Astrocyte of the cerebellum (primary cell): ENCODE measurements around the gene NDUFS7.
A peak's percentile ranks its signal among the peaks of the same experiment; 100 is the strongest.

Experiments
- DNase-seq: peaks from one replicate; pipeline ENCODE4 v3.0.0-alpha.2; 2011; ENCODE audit warnings: low read depth
- H3K4me3 ChIP-seq: 2 replicates; pipeline ENCODE4 v1.5.1; 2011; ENCODE audit warnings: mild to moderate bottlenecking, low read depth, low read length, moderate library complexity
- in situ Hi-C: cut with HindIII; loops from 2 replicates; pipeline ENCODE4 v1.10.0; 2017; ENCODE audit warnings: low sequenced_read_pairs
- TF ChIP-seq, protein P1 (sequence below): IDR thresholded peaks from 2 replicates; pipeline ENCODE4 v1.5.1; 2012; ENCODE audit warnings: low read length, low read depth, moderate library complexity, mild to moderate bottlenecking; ENCODE audit errors: missing control alignments

Gene NDUFS7

DNA sequence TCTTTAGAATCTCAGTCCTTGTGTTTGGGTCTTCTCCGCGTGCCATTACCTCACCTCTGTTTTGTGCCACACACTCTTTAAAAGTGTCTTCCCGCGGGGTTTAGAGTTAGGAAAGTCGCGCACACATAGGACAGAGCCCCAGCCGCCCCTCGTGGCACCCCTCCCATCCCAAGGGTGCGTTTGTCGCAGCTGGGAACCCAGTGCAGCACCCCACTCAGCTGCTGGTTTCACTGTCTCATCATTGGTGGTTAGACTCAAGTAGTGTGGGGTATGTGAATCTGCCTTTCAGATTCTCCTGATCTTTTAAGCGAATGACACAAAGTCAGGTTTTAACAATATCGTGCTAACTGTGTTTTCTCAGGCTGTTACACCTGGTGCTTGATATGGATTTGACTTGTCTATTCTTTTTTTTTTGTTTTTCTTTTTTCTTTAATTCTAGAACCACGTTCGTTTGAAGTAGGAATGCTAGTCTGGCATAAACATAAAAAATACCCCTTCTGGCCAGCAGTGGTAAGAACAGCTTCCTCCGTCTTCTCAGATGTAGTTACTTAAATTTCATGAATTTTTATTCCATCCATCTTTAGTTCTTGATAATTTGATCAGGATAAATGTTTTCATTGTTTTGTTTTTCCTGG is 19.5 kb upstream of the NDUFS7 start:
- no peak overlapping the region for H3K4me3 ChIP-seq
- TF ChIP-seq, protein P1, sequence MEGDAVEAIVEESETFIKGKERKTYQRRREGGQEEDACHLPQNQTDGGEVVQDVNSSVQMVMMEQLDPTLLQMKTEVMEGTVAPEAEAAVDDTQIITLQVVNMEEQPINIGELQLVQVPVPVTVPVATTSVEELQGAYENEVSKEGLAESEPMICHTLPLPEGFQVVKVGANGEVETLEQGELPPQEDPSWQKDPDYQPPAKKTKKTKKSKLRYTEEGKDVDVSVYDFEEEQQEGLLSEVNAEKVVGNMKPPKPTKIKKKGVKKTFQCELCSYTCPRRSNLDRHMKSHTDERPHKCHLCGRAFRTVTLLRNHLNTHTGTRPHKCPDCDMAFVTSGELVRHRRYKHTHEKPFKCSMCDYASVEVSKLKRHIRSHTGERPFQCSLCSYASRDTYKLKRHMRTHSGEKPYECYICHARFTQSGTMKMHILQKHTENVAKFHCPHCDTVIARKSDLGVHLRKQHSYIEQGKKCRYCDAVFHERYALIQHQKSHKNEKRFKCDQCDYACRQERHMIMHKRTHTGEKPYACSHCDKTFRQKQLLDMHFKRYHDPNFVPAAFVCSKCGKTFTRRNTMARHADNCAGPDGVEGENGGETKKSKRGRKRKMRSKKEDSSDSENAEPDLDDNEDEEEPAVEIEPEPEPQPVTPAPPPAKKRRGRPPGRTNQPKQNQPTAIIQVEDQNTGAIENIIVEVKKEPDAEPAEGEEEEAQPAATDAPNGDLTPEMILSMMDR: peak; percentile 42
- no peak for DNase-seq
- in situ Hi-C loops: no loop called here

DNA sequence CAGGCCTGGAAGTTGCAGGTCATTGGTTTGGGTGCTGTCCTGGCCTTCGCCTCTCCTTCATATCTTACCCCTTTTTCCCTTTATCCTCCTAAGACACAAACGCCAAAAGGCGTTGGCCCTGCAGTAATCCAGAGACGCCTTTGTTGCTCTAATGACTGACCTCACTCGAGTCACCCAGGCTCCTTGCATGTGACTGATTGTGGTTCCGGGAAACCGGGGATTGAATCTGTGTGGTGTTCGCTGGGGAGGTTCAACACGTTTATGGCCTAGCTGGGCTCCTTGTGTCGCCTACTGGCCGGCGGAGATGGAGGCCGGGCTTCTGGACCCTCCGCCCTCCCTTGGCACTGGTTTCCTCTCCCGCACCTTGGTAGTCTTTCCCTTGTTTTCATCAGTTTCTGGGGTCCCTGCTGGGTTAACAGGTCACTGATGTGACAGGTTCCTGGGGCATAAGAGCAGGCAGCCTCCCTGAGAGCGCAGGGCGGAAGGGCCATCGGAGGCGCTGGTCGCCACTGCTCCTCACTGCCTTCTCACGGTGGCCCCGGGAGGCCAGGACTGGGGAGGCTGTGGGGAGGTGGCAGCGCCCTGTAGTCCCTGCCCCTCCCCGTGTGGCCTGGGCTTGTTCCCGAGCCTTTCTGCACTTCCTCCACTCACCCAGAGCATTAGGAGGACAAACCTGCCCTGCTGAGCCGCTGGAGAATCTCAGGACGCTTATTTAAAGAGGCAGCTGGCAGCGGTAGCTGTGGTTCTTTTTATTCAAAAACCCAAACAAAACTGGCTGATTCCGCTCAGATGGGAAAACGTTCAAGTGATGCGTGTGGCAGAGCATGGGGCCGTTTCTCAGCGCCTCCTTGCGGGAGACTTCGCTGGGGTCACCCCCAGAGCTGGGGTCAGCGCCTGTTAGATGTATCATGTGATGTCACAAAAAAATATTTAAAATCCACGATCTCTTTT is 18.1 kb upstream of the NDUFS7 start:
- no peak for DNase-seq
- in situ Hi-C loops: no loop called here
- TF ChIP-seq, protein P1: no peak
- H3K4me3 ChIP-seq: no peak overlapping the region

DNA sequence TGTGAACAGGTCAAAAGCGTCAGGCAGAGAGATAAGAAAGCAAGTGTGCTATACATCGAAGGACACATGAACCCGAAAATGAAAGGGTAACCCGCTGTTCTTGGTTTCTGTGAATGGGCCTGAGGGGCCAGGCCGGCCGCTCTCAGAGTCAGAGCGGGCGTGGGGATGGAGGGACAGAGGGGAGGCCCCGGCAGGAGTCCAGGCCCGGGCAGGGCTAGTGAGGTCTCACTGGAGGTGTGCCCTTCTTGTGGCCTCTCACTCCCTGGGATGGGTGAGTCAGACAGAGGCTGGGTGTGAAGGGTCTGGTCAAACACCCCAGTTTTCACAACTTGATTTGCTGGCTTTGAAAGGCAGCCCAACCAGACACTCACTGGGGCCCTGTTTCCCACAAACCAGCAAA is 17.4 kb upstream of the NDUFS7 start:
- in situ Hi-C loops: no loop called here
- no peak for DNase-seq
- TF ChIP-seq, protein P1: no peak
- H3K4me3 ChIP-seq: no peak overlapping the region

DNA sequence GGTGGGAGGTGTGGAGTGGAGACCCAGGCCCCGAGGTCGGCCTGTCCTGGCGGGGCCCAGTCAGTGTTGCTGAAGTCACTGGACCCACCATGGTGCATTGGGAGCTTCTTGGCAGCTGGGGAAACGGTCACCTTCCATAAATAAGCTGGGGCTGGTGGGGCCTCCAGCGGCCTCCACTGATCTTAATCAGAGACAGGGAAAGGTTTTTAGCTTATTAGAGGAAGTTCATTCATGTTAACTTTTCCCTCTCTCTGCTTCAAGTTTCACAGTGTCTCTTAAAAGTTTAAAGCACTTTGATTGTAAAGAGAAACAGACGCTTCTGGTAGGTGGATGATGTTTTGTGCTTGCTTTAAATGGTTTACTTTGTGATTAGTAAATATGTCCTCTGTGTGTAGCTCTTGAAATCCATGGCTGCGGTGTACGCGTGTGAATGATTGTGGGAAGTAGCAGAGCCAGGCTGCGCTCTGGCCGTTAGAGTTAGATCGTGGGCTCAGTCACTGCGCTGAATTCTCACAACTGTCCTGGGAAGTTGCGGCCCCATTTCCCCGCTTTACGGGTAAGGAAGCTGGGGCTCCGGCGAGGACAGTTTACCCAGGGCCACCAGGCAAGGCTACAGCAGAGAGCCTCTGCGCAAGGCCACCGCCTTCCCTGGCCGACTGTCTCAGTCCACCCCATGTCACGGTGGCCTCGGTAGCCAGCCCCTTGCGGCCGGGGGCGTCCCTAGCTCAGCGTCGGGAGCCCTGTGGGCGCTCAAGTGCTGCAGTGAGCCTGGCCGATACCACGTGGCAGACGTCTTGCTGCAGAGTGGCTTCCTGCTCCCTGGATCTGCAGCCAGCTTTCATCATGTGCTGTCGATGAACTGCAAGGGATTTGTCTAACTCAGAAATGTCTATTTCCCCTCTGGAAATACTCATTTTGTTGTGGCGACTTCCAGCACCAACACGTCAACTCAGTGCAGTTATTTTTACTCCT is 16.5 kb upstream of the NDUFS7 start:
- no peak overlapping the region for H3K4me3 ChIP-seq
- no peak for DNase-seq
- in situ Hi-C loops: no loop called here
- TF ChIP-seq, protein P1: no peak

DNA sequence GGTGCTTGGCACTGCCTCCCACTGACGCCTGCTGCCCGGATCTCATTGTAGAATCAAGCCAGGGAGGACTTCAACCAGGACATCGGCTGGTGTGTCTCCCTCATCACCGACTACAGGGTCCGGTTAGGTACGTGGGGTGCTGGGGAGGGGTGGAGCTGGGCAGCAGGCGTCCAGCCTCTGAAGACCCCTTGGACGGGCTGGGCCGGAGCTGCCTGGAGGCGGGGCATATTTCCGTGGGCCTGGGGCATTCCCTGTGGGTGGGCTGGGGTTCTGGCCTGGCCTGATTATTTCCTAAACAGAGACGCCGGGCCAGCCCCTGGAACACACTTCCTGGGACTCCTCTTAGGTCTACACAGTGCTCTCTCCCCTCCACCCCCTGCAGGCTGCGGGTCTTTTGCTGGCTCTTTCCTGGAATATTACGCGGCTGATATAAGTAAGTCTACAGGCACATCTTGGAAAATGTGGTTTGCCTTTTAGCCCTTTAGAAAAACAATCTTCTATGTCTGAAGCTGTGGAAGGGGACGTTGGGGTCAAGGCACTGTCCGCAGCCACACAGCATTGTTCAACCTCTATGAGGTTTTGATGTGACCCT is 14.4 kb upstream of the NDUFS7 start:
- in situ Hi-C loops: no loop called here
- TF ChIP-seq, protein P1: no peak
- no peak overlapping the region for H3K4me3 ChIP-seq
- DNase-seq: no peak
